Omental fat pad (tissue), 4 donors: ENCODE data around the gene ATXN7L1. TPM values are rescaled to one million over a fixed set of nuclear protein-coding genes. Genes with fewer than 3 reads are reported as not detected.
"Not testable (repeated sequence)": the region's sequence is repeated elsewhere in the genome, so short reads cannot be mapped to it uniquely, and the experiment has no call there.

Experiments used
- ATAC-seq: fragments of 150-250 bp; one replicate; pipeline ENCODE4 v1.9.1; 2016; ENCODE audit warnings: mild to moderate bottlenecking, moderate library complexity; ENCODE audit not compliant: low FRiP score
- DNase-seq: peaks from one replicate; pipeline ENCODE4 v3.0.0-alpha.2; 2019; ENCODE audit warnings: low spot score
- total RNA-seq, 4 donors: library from RNA; depleted of rRNA; stranded (reverse); fragments of >200 nt; gene quantifications; one replicate each; pipeline ENCODE4 v1.1.0, GENCODE V29; 2016
- TF ChIP-seq, protein P1 (sequence below), 3 donors: fragments of 450-650 bp; IDR thresholded peaks; one replicate each; pipeline ENCODE4 v1.5.1; 2016 to 2017; ENCODE audit warnings: antibody characterized with exemption in 3 of 3, mild to moderate bottlenecking in 3 of 3, moderate library complexity in 2 of 3

The ATXN7L1 gene
- total RNA-seq, 4 donors from 2014 or later: 10.6 to 19.5 (median 12.2) TPM

DNA sequence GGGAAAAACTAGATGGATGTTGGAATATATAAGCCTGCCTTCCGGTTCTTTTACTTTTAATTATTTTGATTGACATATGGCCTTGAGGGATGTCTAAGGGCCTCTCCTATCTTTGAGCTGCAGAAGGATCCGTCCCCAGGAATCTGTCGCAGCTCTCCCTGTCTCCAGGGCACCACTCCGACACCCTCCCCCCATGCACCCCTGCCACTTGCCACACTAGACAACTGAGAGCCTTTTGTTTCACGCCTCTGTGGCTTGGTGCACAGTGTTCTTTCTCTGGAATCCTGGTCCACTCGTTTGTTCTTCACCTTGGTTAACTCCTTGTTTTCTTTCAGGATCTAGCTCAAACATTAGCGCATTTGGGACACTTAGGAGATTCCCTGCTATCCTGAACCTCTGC is 171.0 kb downstream of the ATXN7L1 start:
- ATAC-seq (no peak), DNase-seq (no peak)
- TF ChIP-seq, protein P1, sequence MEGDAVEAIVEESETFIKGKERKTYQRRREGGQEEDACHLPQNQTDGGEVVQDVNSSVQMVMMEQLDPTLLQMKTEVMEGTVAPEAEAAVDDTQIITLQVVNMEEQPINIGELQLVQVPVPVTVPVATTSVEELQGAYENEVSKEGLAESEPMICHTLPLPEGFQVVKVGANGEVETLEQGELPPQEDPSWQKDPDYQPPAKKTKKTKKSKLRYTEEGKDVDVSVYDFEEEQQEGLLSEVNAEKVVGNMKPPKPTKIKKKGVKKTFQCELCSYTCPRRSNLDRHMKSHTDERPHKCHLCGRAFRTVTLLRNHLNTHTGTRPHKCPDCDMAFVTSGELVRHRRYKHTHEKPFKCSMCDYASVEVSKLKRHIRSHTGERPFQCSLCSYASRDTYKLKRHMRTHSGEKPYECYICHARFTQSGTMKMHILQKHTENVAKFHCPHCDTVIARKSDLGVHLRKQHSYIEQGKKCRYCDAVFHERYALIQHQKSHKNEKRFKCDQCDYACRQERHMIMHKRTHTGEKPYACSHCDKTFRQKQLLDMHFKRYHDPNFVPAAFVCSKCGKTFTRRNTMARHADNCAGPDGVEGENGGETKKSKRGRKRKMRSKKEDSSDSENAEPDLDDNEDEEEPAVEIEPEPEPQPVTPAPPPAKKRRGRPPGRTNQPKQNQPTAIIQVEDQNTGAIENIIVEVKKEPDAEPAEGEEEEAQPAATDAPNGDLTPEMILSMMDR (IDR thresholded peaks at IDR 0.05): no peak

DNA sequence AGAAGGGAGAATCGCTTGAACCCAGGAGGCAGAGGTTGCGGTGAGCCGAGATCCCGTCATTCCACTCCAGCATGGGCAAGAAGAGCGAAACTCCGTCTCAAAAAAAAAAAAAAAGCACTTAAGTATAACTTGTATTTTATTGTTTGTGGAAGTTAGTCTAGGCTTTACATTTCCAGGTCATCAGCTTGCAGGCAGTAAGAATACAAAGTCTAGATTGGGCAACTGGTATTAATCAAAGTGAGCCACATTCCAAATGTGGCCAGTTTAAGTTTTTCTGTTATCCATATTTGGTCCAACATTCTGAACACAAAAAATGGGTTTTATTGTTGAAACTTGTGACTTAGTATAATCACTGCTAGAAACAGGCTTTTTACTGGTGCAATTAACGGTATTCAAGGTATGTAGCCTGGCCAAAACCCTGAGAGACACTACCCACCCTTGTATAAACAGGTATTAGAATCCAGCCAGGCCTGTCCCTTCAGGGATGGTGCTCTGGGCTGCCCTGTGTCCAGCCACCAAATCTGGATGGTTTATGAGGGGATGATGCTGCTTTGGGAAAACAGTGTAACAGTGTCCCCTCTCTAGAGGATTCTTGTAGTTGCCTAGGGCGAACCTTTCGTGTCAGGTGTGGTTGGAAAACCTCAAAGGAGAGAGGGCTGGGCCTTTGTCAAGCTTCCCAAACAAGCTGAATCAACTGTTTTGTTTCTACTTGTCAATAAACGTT is 173.0 kb downstream of the ATXN7L1 start:
- TF ChIP-seq, protein P1 (IDR thresholded peaks at IDR 0.05): no peak
- DNase-seq (no peak), ATAC-seq (no peak)

DNA sequence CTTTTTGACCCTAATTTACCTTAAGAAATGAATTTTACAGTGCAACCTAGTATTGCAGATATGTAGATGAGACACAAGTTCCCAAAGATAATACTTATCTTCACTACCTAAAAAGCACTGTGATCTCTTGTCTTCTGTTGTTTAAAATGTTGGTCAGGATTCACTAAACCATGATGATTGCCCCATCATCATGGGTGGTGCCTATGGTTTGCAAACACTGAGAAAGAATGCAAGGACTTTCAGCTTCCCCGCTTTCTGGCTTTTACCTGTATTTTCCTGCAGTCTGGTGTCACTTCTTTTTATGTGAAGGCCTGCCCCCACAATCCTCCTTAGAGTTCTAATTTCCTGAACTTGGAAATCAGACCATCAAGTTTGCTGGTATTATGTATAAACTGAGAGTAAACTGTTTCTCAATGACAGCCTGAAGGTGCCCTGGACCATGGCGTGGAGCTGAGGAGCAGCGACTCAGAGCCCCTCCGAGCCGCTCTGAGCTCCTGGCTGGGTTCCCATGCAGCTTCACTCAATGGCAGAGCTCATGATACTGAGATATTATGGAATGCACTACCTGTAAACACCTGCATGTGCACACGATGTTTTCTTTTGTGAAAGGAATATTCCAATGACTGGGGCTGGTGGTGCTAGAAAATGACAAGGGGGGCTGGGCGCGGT is 176.7 kb downstream of the ATXN7L1 start:
- DNase-seq (no peak), ATAC-seq (no peak)
- TF ChIP-seq, protein P1 (IDR thresholded peaks at IDR 0.05): no peak

DNA sequence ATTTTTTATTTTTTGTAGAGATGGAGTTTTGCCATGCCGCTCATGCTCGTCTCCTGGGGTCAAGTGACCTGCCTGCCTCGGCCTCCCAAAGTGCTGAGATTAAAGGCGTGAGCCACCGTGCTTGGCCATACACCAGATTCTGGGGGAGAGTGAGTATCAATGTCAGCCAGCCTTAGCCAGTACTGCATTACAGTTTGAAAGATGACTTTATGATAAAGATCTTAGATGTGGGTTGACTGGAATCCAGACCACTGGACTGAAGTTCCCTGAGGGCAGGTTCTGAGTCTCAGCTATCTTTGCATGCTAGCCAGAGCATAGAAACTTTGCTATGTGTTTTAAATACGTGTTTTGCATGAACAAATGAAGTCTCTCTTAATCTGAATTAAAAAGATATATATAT is 177.9 kb downstream of the ATXN7L1 start:
- TF ChIP-seq, protein P1 (IDR thresholded peaks at IDR 0.05): no peak
- DNase-seq (no peak), ATAC-seq (no peak)

DNA sequence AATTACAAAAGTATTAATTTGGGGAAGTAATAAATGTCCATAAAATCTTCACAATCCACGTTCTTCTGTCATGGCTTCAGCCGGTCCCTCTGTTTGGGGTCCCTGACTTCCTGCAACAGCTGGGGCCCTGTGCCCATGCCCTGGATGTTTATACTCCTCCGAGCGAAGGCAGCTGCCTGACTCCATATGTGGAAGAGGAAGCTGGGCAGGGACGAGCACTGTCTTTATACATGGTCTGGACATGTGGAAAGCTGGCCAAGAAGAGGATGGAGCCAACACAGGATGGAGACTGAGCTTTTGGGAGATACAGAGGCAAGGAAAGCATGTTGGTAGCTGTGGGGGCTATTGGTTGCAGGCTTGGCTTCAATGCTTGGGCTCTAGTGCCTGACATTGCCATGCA is 178.6 kb downstream of the ATXN7L1 start:
- ATAC-seq (no peak), DNase-seq (no peak)
- TF ChIP-seq, protein P1 (IDR thresholded peaks at IDR 0.05): no peak

DNA sequence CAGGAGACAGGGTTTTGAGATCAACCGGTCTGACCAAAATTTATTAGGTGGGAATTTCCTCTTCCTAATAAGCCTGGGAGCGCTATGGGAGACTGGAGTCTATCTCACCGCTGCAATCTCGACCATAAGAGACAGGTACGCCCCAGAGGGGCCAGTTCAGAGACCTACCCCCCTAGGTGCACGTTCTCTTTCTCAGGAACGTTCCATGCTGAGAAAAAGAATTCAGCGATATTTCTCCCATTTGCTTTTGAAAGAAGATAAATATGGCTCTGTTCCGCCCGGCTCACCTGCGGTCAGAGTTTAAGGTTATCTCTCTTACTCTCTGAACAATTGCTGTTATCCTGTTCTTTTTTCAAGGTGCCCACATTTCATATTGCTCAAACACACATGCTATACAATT is 179.2 kb downstream of the ATXN7L1 start:
- ATAC-seq, DNase-seq: not testable (repeated sequence)

DNA sequence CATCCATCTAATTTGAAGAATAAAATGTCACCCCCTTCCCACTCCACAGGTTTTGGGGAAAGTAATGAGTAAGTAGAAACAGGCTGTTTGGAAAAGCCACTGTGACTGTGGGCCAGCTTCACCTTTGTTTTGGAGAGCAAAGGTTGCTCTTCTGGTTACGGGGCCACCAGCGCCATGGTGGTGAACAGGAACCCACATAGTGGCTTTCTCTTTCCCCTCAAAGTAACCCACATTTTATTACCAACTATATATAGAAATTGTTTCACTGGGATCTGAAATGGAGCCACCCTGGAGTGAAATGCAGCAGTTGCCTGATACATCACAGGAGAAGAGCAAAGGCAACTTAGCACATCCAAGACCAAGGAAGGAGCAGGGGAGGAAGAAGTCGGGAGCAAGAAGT is 182.8 kb downstream of the ATXN7L1 start:
- TF ChIP-seq, protein P1 (IDR thresholded peaks at IDR 0.05): no peak
- DNase-seq: no peak

More for the DNA sequence above, 182.8 kb downstream of the ATXN7L1 start:
- no peak for ATAC-seq
